Chondrocyte (in vitro differentiated cells): ENCODE measurements around the gene BANF1. TPM values are rescaled to one million over a fixed set of nuclear protein-coding genes. Genes with fewer than 3 reads are reported as not detected.
"Not testable (repeated sequence)": the region's sequence is repeated elsewhere in the genome, so short reads cannot be mapped to it uniquely, and the experiment has no call there.

Source experiments
- DNase-seq: peaks from one replicate; pipeline ENCODE4 v3.0.0; 2021; ENCODE audit warnings: mixed read lengths, low spot score
- H3K27ac Mint-ChIP-seq: one replicate; pipeline ENCODE4 v1.8.0; 2021; ENCODE audit warnings: mild to moderate bottlenecking, moderate library complexity, mixed read lengths; ENCODE audit not compliant: unreplicated experiment
- H3K27me3 Mint-ChIP-seq: 2 replicates; pipeline ENCODE4 v1.8.0; 2021; ENCODE audit warnings: low read depth, mixed read lengths
- H3K36me3 Mint-ChIP-seq: 2 replicates; pipeline ENCODE4 v1.8.0; 2021; ENCODE audit warnings: low read depth, mixed read lengths
- H3K4me1 Mint-ChIP-seq: 2 replicates; pipeline ENCODE4 v1.8.0; 2021; ENCODE audit warnings: low read depth, mild to moderate bottlenecking, mixed read lengths
- H3K4me3 Mint-ChIP-seq: one replicate; pipeline ENCODE4 v1.8.0; 2021; ENCODE audit warnings: mild to moderate bottlenecking, moderate library complexity, mixed read lengths; ENCODE audit not compliant: unreplicated experiment
- H3K9me3 Mint-ChIP-seq: 2 replicates; pipeline ENCODE4 v1.8.0; 2021; ENCODE audit warnings: low read depth, mixed read lengths
- CTCF ChIP-seq: fragments of 200-600 bp; sonication (generic); IDR thresholded peaks from 2 replicates; pipeline ENCODE4 v1.5.0; 2021; ENCODE audit warnings: antibody characterized with exemption, mild to moderate bottlenecking, moderate library complexity
- total RNA-seq: library from RNA; stranded (reverse); gene quantifications from 3 replicates; pipeline ENCODE4 v1.2.1, GENCODE V29; 2021

BANF1 gene
- total RNA-seq, 1 donor from 2014 or later, result 187 TPM

GRCh38 chr11:66008095-66008467 lies 5.8 kb downstream of the BANF1 start:
- DNase-seq, result no peak
- H3K9me3 Mint-ChIP-seq, result no peaks in the 10 kb centered on the region
- TF ChIP-seq CTCF, result no peak
- H3K27ac Mint-ChIP-seq, result no peak overlapping the region
- peaks cover 4% of the 10 kb centered on the region for H3K36me3 Mint-ChIP-seq
- H3K4me1 Mint-ChIP-seq, result peaks cover 25% of the 10 kb centered on the region
- no peaks in the 10 kb centered on the region for H3K27me3 Mint-ChIP-seq
- no peak overlapping the region for H3K4me3 Mint-ChIP-seq

- Mint-ChIP-seq H3K27ac (peak overlapping the region; percentile 71), H3K4me1 (peaks cover 25% of the 10 kb centered on the region), H3K27me3 (no peaks in the 10 kb centered on the region), H3K4me3 (no peak overlapping the region), H3K36me3 (peaks cover 4% of the 10 kb centered on the region), H3K9me3 (no peaks in the 10 kb centered on the region)
- DNase-seq, result no peak
- TF ChIP-seq CTCF, result no peak
Observed at GRCh38 chr11:66008468-66009101, 6.3 kb downstream of the BANF1 start.

- peaks cover 36% of the 10 kb centered on the region for H3K4me1 Mint-ChIP-seq
- not testable (repeated sequence) for DNase-seq, H3K27ac Mint-ChIP-seq, H3K27me3 Mint-ChIP-seq, H3K4me3 Mint-ChIP-seq, H3K9me3 Mint-ChIP-seq, H3K36me3 Mint-ChIP-seq
Observed at GRCh38 chr11:66010036-66010435, 7.7 kb downstream of the BANF1 start.

GRCh38 chr11:66011239-66011784 lies 9.0 kb downstream of the BANF1 start:
- H3K27ac Mint-ChIP-seq, result no peak overlapping the region
- no peak for DNase-seq
- no peaks in the 10 kb centered on the region for H3K36me3 Mint-ChIP-seq
- peaks cover 49% of the 10 kb centered on the region for H3K4me1 Mint-ChIP-seq
- TF ChIP-seq CTCF, result no peak
- no peaks in the 10 kb centered on the region for H3K9me3 Mint-ChIP-seq
- H3K4me3 Mint-ChIP-seq, result no peak overlapping the region
- H3K27me3 Mint-ChIP-seq, result no peaks in the 10 kb centered on the region

- H3K9me3 Mint-ChIP-seq, result no peaks in the 10 kb centered on the region
- H3K36me3 Mint-ChIP-seq, result no peaks in the 10 kb centered on the region
- no peak within 1 kb of the TSS for H3K27ac Mint-ChIP-seq
- no peak for TF ChIP-seq CTCF
- no peaks in the 10 kb centered on the region for H3K27me3 Mint-ChIP-seq
- H3K4me1 Mint-ChIP-seq, result peaks cover 55% of the 10 kb centered on the region
- no peak within 1 kb of the TSS for H3K4me3 Mint-ChIP-seq
- no peak for DNase-seq
Observed at GRCh38 chr11:66011785-66012303, 9.5 kb downstream of the BANF1 start, which contains the start of gene CST6. CST6 (plus strand) TSS chr11:66012008; CDS start chr11:66012045, 37 bp downstream.
